Measurements from ENCODE around the gene BTNL9. TPM values are rescaled to one million over a fixed set of nuclear protein-coding genes. Genes with fewer than 3 reads are reported as not detected.

The BTNL9 gene
- total RNA-seq, 5 donors from 2014 or later (not counting 1 experiment from before 2014, with no cell fraction given) = 0.41 to 0.95 (median 0.66) TPM; not detected in 2

DNA sequence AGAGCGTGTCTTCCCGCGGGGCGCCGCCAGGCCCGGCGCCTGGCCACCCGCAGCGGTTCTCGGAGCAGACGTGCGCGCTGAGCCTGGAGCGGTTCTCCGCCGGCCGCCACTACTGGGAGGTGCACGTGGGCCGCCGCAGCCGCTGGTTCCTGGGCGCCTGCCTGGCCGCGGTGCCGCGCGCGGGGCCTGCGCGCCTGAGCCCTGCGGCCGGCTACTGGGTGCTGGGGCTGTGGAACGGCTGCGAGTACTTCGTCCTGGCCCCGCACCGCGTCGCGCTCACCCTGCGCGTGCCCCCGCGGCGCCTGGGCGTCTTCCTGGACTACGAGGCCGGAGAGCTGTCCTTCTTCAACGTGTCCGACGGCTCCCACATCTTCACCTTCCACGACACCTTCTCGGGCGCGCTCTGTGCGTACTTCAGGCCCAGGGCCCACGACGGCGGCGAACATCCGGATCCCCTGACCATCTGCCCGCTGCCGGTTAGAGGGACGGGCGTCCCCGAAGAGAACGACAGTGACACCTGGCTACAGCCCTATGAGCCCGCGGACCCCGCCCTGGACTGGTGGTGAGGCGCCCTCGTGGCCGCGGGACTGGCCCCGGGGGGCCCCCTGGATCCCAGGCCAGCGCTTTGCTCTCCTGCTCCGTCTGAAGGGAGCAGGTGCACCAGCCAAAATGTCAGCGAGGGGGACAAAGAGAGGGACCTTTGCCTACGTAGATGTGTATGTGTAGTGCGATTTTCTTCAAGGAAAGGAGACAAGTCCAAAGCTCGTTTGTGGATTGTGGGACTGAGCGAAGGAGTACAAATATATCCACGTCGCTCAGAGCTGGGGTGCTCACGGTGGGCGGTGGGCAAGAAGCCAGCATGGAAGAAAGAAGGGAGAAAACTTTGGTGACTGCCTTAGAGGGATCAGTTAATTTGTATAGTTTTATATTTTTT lies 19.5 kb downstream of the BTNL9 start:
- no peak overlapping the region for H3K27ac ChIP-seq (ENCODE audit: low read length)
- POLR2A ChIA-PET = no interaction called here
- ATAC-seq (replicated peaks in 1 of 4) = no peak

DNA sequence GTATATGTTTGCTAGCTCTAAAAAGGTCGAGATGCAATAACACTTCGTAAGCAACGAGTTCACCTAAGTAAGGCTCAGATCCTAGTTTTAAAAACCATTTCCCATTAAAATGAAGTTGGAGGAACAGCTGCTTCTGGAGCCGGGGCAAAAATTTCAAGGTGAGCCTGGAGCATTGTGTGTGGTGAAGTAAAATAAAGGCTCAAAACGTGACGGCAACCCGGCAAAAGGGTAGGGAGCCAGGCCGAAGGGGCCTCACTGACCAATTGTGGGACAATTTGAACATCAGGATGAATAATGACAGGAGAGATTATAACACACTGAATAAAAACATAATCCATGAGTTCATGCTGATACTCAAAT lies 20.1 kb downstream of the BTNL9 start:
- DNase-seq = no peak

More for the DNA sequence above, 19.5 kb downstream of the BTNL9 start:
- DNase-seq = no peak
- Histone ChIP-seq H3K4me3 (ENCODE audit: control insufficient read depth in 1 of 2, extremely low read depth in 1 of 2, low read length in 1 of 2) (no peak overlapping the region), H3K36me3 (ENCODE audit: control insufficient read depth in 2 of 2, extremely low read depth in 1 of 2, insufficient read depth in 1 of 2, low read length in 1 of 2) (no peaks in the 10 kb centered on the region), H3K9me3 (no peaks in the 10 kb centered on the region), H3K4me1 (ENCODE audit: control insufficient read depth in 1 of 2, extremely low read depth in 1 of 2, insufficient read depth in 2 of 2, low read length in 2 of 2) (peaks cover 0 to 2% of the 10 kb centered on the region in 2 experiments), H3K27me3 (replicated peaks in 1 of 2; ENCODE audit: control insufficient read depth in 2 of 2, extremely low read depth in 1 of 2, insufficient read depth in 2 of 2, low read length in 1 of 2) (peaks cover 14 to 67% of the 10 kb centered on the region in 2 experiments)
- CTCF ChIA-PET = no interaction called here
- Mint-ChIP-seq H3K27ac (no peak overlapping the region), H3K4me3 (no peak overlapping the region), H3K4me1 (peaks cover 1 to 3% (median 2%) of the 10 kb centered on the region in 3 donors), H3K9me3 (no peaks in the 10 kb centered on the region), H3K27me3 (peaks cover 78 to 86% of the 10 kb centered on the region in 2 donors), H3K36me3 (no peaks in the 10 kb centered on the region)
- WGBS (ENCODE audit: insufficient coverage) = 11% methylated on average over 86 of the region's 86 CpGs

DNA sequence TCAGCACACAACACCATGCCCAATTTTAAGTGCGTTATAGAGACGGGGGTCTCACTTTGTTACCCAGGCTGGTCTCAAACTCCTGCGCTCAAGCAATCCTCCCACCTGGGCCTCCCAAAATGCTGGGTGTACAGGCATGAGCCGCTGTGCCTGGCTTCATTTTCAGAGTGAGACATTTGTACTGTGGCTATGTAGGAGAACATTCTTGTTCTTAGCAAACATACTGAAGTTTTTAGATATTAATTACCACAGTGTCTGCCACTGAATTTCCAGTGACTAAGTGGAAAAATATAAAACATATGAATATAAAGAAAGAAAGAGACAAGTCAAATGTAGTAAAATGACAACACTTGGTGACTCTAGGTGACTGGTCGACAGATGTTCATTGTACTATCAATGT lies 20.9 kb downstream of the BTNL9 start:
- POLR2A ChIA-PET = no interaction called here
- ATAC-seq (replicated peaks in 1 of 4) (no peak), DNase-seq (no peak)
- Histone ChIP-seq H3K4me3 (ENCODE audit: control insufficient read depth in 1 of 2, extremely low read depth in 1 of 2, low read length in 1 of 2) (no peak overlapping the region), H3K9me3 (no peaks in the 10 kb centered on the region), H3K27me3 (replicated peaks in 1 of 2; ENCODE audit: control insufficient read depth in 2 of 2, extremely low read depth in 1 of 2, insufficient read depth in 2 of 2, low read length in 1 of 2) (peaks cover 13 to 67% of the 10 kb centered on the region in 2 experiments), H3K36me3 (ENCODE audit: control insufficient read depth in 2 of 2, extremely low read depth in 1 of 2, insufficient read depth in 1 of 2, low read length in 1 of 2) (no peaks in the 10 kb centered on the region), H3K27ac (ENCODE audit: low read length) (no peak overlapping the region), H3K4me1 (ENCODE audit: control insufficient read depth in 1 of 2, extremely low read depth in 1 of 2, insufficient read depth in 2 of 2, low read length in 2 of 2) (peaks cover 0 to 2% of the 10 kb centered on the region in 2 experiments)
- Mint-ChIP-seq H3K4me3 (no peak overlapping the region), H3K4me1 (peaks cover 0 to 3% (median 0%) of the 10 kb centered on the region in 3 donors), H3K27me3 (peaks cover 74 to 82% of the 10 kb centered on the region in 2 donors), H3K9me3 (no peaks in the 10 kb centered on the region), H3K27ac (no peak overlapping the region), H3K36me3 (no peaks in the 10 kb centered on the region)
- CTCF ChIA-PET = no interaction called here
- WGBS (ENCODE audit: insufficient coverage) = 33% methylated on average over 1 of the region's 5 CpGs

More for the DNA sequence above, 20.1 kb downstream of the BTNL9 start:
- no peak overlapping the region for H3K4me3 ChIP-seq (ENCODE audit: control insufficient read depth in 1 of 2, extremely low read depth in 1 of 2, low read length in 1 of 2)
- Mint-ChIP-seq H3K4me3 (no peak overlapping the region), H3K36me3 (no peaks in the 10 kb centered on the region), H3K4me1 (peaks cover 0 to 3% (median 0%) of the 10 kb centered on the region in 3 donors), H3K27ac (no peak overlapping the region), H3K9me3 (no peaks in the 10 kb centered on the region), H3K27me3 (peaks cover 76 to 84% of the 10 kb centered on the region in 2 donors)
- H3K27me3 ChIP-seq (replicated peaks in 1 of 2; ENCODE audit: control insufficient read depth in 2 of 2, extremely low read depth in 1 of 2, insufficient read depth in 2 of 2, low read length in 1 of 2) = peaks cover 14 to 68% of the 10 kb centered on the region in 2 experiments
- 50% methylated on average over 1 of the region's 8 CpGs for WGBS (ENCODE audit: insufficient coverage)
- H3K4me1 ChIP-seq (ENCODE audit: control insufficient read depth in 1 of 2, extremely low read depth in 1 of 2, insufficient read depth in 2 of 2, low read length in 2 of 2) = peaks cover 0 to 2% of the 10 kb centered on the region in 2 experiments
- no peak overlapping the region for H3K27ac ChIP-seq (ENCODE audit: low read length)
- H3K9me3 ChIP-seq = no peaks in the 10 kb centered on the region
- CTCF ChIA-PET = no interaction called here
- ATAC-seq (replicated peaks in 1 of 4) = no peak
- POLR2A ChIA-PET = no interaction called here
- H3K36me3 ChIP-seq (ENCODE audit: control insufficient read depth in 2 of 2, extremely low read depth in 1 of 2, insufficient read depth in 1 of 2, low read length in 1 of 2) = no peaks in the 10 kb centered on the region

DNA sequence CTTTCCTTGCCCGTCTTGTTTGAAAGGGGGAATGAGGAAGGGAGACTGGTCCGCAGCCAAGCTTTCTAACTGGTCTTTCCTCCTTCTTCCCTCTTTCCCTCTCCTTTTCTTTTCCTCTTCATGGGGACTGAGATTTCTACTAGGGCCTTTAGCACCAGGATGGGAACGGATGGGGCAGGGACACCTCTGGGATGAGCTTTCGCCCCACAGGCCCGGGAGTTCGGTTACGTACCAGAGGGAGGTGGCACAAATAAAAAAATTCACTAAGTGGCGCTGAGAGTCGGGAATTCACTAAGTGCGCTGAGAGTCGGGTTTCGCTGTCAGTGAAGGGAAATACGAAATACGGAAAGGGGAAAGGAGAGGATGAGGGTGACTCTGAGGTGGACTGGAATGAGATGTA lies 21.6 kb downstream of the BTNL9 start:
- ChIA-PET CTCF (no interaction called here), POLR2A (no interaction called here)
- H3K4me3 ChIP-seq (ENCODE audit: control insufficient read depth in 1 of 2, extremely low read depth in 1 of 2, low read length in 1 of 2) = no peak overlapping the region
- 73% methylated on average over 10 of the region's 14 CpGs for WGBS (ENCODE audit: insufficient coverage)
- no peaks in the 10 kb centered on the region for H3K36me3 ChIP-seq (ENCODE audit: control insufficient read depth in 2 of 2, extremely low read depth in 1 of 2, insufficient read depth in 1 of 2, low read length in 1 of 2)
- DNase-seq (no peak), ATAC-seq (replicated peaks in 1 of 4) (no peak)
- no peak overlapping the region for H3K27ac ChIP-seq (ENCODE audit: low read length)
- peaks cover 9 to 69% of the 10 kb centered on the region in 2 experiments for H3K27me3 ChIP-seq (replicated peaks in 1 of 2; ENCODE audit: control insufficient read depth in 2 of 2, extremely low read depth in 1 of 2, insufficient read depth in 2 of 2, low read length in 1 of 2)
- Mint-ChIP-seq H3K27me3 (peaks cover 75 to 82% of the 10 kb centered on the region in 2 donors), H3K9me3 (no peaks in the 10 kb centered on the region), H3K27ac (peak overlapping the region in 1 of 2 donors; percentile 58), H3K36me3 (no peaks in the 10 kb centered on the region), H3K4me3 (no peak overlapping the region), H3K4me1 (peaks cover 0 to 3% (median 0%) of the 10 kb centered on the region in 3 donors)
- H3K9me3 ChIP-seq = no peaks in the 10 kb centered on the region
- H3K4me1 ChIP-seq (ENCODE audit: control insufficient read depth in 1 of 2, extremely low read depth in 1 of 2, insufficient read depth in 2 of 2, low read length in 2 of 2) = peaks cover 0 to 2% of the 10 kb centered on the region in 2 experiments

DNA sequence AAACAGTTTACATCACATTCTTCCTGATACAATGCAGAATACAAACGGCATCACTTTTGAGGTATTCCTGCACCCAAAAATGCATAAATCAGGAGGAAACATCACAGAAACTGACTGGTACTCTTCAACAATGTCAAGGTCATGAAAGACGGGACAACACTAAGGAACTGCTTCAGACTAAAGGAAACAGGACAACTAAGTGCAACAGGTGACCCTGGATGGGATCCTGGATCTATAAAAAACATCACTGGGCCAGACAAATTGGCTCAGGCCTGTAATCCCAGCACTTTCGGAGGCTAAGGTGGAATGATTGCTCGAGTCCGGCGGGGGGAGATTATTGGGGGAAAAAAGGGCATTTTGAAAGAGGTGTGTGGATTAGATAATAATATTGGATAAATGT lies 22.6 kb downstream of the BTNL9 start:
- Histone ChIP-seq H3K4me3 (ENCODE audit: control insufficient read depth in 1 of 2, extremely low read depth in 1 of 2, low read length in 1 of 2) (no peak overlapping the region), H3K9me3 (no peaks in the 10 kb centered on the region), H3K27me3 (replicated peaks in 1 of 2; ENCODE audit: control insufficient read depth in 2 of 2, extremely low read depth in 1 of 2, insufficient read depth in 2 of 2, low read length in 1 of 2) (peaks cover 8 to 68% of the 10 kb centered on the region in 2 experiments), H3K36me3 (ENCODE audit: control insufficient read depth in 2 of 2, extremely low read depth in 1 of 2, insufficient read depth in 1 of 2, low read length in 1 of 2) (no peaks in the 10 kb centered on the region), H3K4me1 (ENCODE audit: control insufficient read depth in 1 of 2, extremely low read depth in 1 of 2, insufficient read depth in 2 of 2, low read length in 2 of 2) (peaks cover 0 to 2% of the 10 kb centered on the region in 2 experiments), H3K27ac (ENCODE audit: low read length) (no peak overlapping the region)
- DNase-seq = no peak
- H3K4me1 Mint-ChIP-seq = peaks cover 0 to 3% (median 0%) of the 10 kb centered on the region in 3 donors
- no peaks in the 10 kb centered on the region for H3K9me3 Mint-ChIP-seq
- 71% methylated on average over 2 of the region's 6 CpGs for WGBS (ENCODE audit: insufficient coverage)
- ChIA-PET POLR2A (no interaction called here), CTCF (interaction anchor here in 1 of 2 donors (0.6 kb wide), 1 partner anchor 185 kb away, joined by 4 read pairs; no protein-coding TSS in a partner anchor)
- H3K27me3 Mint-ChIP-seq = peaks cover 76 to 81% of the 10 kb centered on the region in 2 donors
- no peaks in the 10 kb centered on the region for H3K36me3 Mint-ChIP-seq
- H3K4me3 Mint-ChIP-seq = no peak overlapping the region
- ATAC-seq (replicated peaks in 1 of 4) = no peak
- no peak overlapping the region for H3K27ac Mint-ChIP-seq

DNA sequence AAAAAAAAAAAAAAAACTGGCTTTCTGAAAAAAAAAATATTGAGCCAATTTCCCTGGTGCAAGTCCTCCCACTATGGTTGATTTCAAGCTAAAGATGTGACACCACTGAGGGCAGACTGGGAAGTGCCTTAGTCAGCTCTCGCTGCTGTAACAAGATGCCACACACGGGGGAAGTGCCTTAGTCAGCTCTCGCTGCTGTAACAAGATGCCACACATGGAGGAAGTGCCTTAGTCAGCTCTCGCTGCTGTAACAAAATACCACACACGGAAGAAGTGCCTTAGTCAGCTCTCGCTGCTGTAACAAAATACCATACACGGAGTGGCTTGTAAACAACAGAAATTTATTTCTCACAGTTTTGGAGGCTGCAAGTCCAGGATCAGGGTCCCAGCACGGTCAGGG lies 23.4 kb downstream of the BTNL9 start:
- Histone ChIP-seq H3K4me3 (ENCODE audit: control insufficient read depth in 1 of 2, extremely low read depth in 1 of 2, low read length in 1 of 2) (no peak overlapping the region), H3K9me3 (no peaks in the 10 kb centered on the region), H3K36me3 (ENCODE audit: control insufficient read depth in 2 of 2, extremely low read depth in 1 of 2, insufficient read depth in 1 of 2, low read length in 1 of 2) (no peaks in the 10 kb centered on the region), H3K27me3 (replicated peaks in 1 of 2; ENCODE audit: control insufficient read depth in 2 of 2, extremely low read depth in 1 of 2, insufficient read depth in 2 of 2, low read length in 1 of 2) (peaks cover 8 to 62% of the 10 kb centered on the region in 2 experiments), H3K27ac (ENCODE audit: low read length) (no peak overlapping the region), H3K4me1 (ENCODE audit: control insufficient read depth in 1 of 2, extremely low read depth in 1 of 2, insufficient read depth in 2 of 2, low read length in 2 of 2) (peaks cover 0 to 2% of the 10 kb centered on the region in 2 experiments)
- Mint-ChIP-seq H3K9me3 (no peaks in the 10 kb centered on the region), H3K36me3 (no peaks in the 10 kb centered on the region), H3K27ac (peak overlapping the region in 1 of 2 donors; percentile 46), H3K4me1 (peaks cover 0 to 3% (median 0%) of the 10 kb centered on the region in 3 donors), H3K4me3 (no peak overlapping the region), H3K27me3 (peaks cover 77 to 78% of the 10 kb centered on the region in 2 donors)
- WGBS (ENCODE audit: insufficient coverage) = 79% methylated on average over 8 of the region's 8 CpGs
- ATAC-seq (replicated peaks in 1 of 4) = no peak
- CTCF ChIA-PET = interaction anchor here in 1 of 2 donors (0.6 kb wide), 1 partner anchor 186 kb away, joined by 4 read pairs; no protein-coding TSS in a partner anchor
- POLR2A ChIA-PET = no interaction called here
- no peak for DNase-seq
